Embryonic facial prominence (tissue), 1 donor: ENCODE measurements around the gene OTOF.

Source experiments
- DNase-seq: peaks from one replicate; pipeline ENCODE4 v3.0.0-alpha.2; 2016; ENCODE audit errors: extremely low spot score

The OTOF gene

DNA sequence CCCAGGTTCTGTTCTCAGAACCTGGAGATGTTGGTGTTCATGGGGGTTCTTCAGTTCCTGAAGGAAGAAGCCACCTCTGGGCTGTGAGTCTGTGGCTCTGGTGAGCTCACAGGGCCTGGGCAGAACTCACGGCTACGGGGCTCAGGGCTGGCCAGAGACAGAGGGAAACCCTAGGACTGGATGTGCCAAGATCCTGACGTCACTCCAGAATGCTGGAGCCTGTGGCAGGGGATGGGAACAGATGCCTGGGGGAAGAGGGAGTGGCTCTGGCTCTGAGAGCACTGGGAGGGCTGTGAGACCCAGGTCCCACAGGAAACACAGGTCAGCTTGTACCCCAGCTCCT is at the start of gene OTOF:
Gene OTOF, minus strand, starts transcription at position 214 of the 343 bp plus-strand sequence.
- DNase-seq, result no peak

DNA sequence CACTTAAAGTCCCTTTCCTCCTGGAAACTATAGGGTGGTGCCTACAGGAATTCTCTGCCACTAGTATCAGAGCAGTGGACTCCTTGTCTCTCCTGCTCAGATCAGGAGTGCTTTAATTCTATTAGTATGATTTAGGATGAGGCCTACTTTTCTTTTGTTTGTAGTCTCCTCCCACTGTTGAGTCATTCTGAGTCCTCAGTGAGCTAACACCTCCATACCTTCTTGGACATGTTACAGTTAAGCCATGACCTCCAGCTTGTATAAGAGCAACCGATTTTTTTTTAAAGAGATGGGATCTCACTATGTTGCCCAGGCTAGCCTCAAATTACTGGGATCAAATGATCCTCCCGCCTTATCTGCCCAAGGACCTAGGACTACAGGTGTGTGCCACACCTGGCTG is 48.7 kb upstream of the OTOF start:
- DNase-seq, result no peak

DNA sequence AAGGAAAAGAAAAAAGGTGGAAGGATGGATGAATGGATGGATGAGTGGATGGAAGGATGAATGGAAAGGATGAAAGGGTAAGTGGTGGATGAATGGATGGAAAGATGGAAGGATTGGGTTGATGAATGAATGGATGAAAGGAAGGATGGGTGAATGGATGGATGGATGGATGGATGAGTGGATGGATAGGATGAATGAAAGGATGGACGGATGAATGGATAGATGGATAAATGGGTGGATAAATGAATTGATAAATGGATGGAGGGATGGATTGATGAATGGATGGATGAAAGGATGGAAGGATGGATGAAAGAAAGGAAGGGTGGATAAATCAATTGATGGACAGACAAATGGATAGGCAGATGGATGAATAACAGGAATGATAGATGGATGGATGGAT is 48.2 kb upstream of the OTOF start:
- no peak for DNase-seq

DNA sequence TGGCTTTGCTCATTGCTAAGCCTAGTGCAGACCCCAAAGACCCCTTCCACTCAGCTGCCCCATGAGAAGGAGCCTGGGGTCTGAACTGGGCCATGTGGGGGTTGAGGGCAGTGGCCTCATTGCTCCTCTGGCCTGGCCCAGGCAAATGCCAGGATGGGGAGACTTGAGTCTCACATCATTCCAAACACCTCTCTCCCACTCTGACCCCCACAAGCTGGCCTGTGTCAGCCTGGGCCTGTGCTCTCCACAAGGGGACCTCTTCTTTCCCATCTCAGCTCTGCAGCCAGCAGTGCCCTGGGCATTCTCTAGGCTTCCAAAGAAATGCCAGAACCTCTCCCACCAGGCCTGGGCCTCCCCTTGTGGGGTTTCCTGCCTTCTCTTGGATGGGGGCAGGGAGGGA is 45.8 kb upstream of the OTOF start:
- no peak for DNase-seq

DNA sequence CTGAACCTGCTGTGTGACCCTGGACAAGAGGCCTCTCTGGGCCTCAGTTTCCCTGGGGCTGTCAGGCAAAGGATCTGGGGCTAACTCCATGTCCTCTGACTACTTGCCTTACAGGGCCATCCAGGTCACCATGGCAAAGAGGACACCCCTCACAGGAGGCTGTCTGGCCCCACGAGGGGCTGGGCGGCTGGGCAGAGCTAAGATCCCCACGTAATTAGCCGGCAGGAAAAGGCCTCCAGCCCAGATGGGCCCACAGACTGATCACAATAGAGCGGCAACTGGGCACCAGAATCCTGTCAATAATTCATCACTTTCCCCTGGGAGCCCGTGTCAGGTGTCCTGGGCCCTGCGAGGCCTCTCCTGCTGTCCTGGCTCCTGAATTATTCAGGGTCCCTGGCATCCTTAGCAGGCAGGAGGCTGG is 44.8 kb upstream of the OTOF start:
- DNase-seq, result no peak

DNA sequence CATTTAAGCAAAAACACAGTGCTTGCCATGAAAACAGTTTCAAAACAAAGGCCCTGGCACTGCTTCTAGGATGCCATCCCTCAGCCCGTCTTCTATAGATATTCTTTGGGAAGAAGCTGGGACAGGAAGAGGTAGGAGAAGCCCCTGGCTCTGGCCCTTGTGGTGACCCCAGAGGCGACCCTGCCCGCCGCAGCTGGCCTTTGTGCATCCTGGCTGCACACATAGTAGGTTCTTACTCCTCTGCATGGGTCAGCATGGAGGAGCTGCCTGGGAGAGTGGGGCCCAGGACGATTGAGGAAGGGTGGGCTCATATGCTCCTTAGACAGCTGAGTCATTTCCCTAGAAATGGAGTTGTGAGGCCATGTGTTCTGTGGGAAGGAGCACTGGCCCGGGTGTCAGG is 44.4 kb upstream of the OTOF start:
- no peak for DNase-seq

DNA sequence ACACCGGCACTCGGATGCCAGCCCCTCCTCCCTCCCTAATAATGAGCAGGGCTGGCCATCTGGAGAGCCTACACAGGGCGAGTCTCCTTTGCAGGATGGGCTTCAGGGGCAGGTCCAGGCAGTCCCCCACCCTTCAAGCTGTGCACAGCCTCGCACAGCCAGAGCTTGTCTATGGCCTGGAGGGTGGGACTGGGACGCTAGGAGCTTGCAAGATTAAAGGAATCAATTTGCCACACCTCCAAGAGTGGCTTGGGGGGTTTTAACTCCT is 43.9 kb upstream of the OTOF start:
- no peak for DNase-seq

DNA sequence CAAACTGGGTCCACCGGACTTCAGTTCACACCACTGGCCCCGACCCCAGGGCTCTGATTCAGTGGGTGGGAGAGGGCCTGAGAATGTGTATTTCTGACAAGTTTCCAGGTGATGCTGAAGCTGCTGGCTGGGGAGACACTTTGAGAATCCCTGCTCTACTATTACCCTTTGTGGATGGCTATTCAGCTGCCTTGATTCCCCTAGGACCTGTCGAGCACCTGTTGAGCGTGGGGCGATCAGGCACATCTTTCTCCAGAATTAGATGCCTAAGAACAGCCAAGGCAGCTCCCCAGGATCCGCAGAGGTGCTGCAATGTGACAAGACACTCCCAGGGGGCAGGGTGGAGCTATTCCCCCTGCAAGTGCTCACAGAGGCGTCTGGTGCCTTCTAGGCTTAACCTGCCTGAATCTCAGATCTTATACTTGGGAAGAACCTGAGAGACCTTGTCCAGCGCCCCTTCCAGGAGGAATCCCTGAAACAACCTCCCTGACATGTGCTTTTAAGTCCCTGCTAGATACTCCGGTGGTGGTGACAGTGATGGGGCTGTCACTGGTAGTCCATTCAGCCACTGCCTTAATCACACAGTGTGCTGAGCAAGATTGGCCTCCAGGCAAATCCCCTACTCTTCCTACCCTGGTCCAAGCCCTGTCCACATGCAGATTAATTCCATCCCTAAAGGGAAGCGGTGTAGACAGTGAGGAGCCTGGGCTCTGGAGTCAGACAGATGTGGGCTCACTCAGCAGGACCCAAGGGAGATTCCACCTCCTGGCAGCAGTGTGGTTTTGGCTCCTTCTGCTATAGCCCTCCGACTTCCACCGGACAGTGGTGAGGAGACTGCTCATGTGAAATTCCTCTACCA is 43.4 kb upstream of the OTOF start:
- no peak for DNase-seq

DNA sequence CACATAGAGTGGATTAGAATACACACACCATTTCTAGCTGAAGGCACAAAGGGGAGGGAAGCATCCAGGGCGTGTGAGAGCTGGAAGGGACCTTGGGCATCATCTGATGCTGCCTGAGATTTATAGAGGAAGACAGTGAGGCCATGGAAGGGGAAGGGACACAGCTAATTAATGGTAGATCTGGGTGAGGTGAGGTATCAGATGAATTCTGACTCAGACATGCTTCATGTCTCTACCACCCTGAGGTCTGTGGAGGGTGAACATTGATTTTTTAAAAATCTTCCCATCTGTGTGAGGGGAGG is 42.2 kb upstream of the OTOF start:
- DNase-seq, result no peak

DNA sequence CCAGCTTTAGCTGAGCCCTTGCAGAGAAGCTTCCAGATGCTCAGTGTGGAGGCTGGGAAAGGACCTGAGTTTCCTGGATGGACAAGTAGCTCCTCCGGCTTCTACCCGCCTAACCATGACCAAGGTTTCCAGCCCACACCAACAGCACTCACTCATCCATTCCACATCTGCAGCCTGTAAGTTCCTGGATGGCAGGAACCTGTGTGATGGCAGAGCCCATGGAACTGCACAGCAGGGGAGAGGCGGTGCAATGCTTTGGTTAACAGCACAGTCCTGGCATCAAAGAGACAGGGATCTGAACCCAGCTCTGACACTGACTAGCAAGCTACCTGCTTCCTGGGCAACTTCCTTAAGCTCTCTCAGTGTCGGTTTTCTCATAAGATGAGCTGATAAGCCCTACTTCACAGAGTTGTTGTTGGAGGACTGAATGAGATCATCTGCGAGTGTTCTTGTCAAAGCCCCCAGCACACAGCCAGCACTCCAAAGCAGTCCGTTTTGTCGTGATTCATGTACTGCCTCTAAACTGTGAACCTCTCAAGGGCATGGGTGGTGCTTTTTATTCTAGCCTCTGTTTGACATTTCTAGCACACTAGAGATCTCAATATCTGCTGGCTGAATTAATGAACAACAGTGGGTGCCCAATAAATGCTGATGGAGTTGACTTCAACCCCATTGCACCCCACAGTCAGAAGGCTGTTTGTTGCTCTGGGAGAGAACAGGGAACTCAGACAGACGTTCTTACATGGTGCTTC is 41.6 kb upstream of the OTOF start:
- DNase-seq, result no peak

DNA sequence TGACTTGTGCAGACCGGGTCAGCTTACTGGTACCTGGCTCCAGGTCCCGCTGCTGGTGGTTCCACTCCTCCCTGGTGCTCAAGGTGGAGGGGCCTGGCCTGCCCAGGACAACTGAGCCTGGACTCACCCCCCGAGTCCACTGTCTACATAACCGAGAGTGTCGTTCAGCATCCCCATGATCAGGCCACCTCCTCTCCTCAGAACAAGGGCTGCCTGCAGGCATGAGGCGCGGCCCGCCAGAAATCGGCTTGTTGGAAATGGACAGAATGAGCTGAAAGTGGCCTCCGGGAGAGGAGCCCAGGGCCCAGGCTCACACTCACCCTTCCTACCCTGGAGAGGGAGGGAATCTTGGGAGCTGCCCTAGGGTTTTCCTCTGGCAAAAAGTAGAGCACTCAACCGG is 38.9 kb upstream of the OTOF start:
- no peak for DNase-seq

DNA sequence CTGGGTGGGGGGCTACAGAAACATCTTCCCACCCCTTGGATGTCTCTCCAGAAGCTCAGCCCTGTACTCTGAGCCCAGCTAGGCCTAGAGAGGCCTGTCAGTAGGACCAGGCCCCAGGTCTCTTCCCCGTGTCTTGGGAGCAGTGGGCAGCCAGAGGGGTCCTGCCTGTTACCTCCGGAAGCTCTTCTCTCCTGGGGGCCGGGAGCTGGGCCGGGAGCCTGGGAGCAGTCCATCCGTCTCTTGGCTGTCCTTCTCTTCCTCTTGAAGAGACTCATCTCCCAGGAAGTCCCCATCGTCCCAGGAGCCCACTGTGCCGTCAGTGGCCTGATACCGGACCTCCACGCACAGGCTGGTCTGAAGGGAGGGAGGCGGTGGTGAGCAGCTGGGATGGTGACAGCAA is 38.3 kb upstream of the OTOF start:
- DNase-seq, result no peak

DNA sequence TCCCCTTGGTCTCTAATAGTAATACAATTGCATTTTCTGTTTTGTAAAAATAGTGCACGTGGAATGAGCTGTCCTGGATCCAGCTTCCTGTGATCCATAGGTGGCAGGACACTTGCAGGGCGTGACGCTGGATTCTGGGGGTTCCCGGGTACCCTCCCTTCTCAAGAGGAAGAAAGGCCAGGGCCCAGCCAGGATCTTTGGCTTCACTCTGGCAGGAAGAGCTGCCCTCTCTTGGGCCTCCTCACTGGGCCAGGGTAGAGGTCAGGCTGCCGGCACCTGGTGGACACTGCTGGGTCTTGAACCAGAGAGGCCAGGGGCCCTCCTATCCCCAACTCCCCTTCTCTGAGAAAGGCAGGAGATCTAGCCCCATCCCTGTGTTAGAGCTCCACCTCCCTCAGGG is 37.8 kb upstream of the OTOF start:
- DNase-seq, result no peak

DNA sequence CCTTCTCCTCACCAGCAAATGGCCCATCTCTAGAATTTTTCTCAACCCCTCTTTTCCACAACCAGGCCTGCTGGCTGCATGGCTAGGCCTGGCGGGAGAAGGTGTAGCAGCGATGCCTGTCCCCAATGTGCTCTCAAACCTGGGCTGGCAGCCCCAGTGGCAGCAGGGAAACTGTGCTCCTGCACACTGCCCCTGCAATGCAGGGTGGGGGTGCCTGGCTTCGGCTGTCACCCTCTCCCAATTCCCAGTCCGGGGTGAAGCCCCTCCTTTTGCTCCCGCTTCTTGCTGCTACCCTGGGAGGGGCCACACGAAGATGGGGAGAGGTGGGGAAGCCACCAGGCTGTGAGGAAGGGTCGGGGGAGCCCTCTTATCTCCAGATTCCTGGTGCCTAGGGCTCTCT is 36.1 kb upstream of the OTOF start:
- DNase-seq, result no peak

DNA sequence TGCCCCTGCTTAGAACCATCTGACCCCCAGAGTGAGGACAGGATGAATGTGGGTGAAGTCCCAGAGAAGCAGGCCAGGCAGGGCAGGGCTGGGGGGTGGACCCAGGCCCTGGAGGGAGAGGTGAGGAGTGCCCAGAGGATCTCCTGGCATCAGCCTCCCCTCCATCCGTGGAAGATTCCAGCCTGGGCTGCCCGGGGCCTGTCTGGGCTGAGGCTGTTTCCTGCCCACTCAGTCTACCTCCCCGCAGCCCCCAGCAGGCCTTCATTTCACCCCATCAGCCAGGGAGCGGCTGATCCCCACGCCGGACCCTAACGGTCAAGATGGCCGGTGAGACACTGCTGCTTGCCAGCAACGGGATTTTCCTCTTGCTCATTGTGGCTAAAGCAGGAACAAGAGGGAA is 35.3 kb upstream of the OTOF start:
- DNase-seq, result no peak

DNA sequence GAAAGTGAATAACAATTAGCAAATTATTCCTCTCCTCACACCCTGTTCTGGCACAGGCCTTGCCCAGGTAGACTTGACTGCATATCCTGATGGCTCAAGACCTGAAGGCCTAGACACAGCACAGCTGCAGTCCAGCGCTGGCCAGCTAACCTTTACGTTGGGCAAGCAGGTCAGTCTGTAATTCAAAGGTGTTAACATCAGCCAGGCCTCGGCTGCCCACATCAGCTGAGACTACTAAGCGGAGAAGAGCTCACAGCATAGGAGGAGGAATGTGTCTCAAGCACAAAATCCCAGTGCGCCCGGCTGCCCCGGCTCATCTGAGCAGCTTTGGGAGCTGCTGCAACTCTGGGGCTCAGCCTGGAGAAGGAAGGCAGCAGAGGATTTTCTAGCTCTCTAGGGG is 33.5 kb upstream of the OTOF start:
- DNase-seq, result no peak

DNA sequence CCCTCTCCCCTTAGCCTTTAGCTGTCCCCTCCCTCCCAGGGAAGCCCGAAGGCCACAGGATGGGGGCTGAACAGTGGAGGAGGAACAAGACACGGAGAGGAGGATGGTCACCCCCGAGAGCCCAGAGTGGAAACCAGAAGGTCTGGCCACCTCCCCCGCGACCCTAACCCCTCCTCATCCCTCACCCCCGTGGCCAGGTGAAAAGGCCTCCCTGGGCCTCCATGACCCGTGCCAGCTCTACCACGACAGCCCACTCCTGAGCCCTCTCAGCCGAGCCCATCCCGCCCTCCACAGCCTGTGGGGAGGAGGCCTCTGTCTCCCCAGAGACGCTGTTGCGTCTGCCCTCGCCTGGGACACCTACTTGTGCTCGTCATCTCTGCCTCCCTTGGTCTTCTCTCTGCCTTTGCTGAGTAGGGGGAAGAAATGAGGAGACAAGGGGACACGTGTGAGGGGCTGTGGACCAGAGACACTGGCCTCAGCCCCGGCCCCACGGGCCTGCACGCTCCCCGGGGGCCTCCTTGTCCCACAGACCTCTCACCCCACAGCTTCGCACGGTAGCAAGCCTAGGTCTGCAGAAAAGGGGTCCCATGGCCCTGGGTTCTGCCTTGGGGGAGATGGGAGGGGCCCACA is 32.5 kb upstream of the OTOF start:
- DNase-seq, result no peak

DNA sequence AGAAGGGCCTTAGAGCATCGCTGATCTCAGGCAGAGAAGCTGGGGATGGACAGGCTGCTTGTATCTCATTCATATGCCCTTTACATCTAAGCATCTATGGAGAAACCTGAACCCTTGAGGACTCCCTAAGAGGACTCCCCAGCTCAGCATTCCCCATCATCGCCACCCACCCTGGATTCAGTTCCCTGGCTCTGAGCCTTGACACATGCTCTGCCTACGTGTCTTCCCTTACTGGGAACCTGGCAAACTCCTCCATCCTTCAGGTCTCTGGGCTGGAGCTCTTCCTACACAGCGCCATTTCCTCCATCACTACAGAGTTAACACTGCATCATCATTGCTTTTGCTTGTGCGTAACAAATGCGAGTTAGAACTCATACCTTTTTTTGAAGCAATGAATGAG is 31.2 kb upstream of the OTOF start:
- no peak for DNase-seq

DNA sequence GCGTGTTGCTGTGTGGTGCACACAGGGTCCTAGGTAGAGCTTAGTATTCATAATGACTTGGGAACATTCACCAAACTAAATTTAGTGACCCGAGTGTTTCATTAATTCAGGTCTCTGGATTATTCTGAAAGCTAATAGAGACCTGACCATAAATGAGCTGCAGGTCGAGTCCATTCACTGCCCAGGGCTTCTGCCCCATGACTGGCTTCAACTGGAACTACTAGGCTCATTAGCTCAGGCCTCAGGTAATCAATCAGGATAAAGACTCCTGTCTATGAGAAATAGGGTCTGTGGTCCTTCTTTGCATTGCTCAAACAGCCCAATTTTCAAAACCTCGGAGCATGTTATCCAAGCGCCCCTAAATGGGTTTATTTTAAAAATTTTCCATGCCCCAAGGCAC is 30.0 kb upstream of the OTOF start:
- no peak for DNase-seq

DNA sequence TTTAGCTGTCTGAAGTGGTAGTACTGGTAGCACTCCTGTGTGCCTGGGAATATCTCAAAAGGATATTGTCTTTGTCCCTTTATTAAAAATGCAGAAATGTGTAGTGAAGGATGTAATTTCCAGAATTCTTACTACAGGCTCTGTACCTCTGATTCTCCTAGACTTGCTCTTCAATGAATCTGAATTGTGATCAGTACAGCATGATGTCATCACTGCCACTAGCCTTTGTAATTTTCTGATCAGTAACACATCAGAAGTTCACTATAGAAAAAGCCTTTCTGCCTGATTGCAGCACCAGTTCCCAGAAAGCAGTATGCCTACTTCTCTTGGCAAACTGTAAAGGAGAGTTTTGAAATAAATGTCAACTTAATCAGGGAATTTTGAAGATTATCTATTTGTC is 29.2 kb upstream of the OTOF start:
- no peak for DNase-seq

DNA sequence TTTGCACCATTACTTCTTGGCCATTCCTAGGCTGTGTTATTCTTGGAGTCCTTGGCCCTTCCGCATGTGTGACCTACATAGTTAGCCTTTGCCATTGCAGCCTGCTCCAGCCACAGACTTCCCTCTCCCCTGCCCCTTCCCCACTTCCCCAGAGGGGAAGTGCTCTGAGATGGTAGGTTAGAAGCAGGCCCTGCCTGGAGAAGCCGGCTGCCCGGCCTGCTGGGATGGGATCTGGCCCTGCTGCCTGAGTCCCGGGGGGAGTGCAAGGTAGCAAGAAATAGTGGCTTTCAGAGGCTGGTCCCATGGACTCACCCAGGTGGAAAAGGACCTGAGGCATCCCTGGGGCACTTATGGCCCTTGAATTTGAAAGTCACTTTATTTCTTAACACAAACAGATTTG is 28.4 kb upstream of the OTOF start:
- no peak for DNase-seq

DNA sequence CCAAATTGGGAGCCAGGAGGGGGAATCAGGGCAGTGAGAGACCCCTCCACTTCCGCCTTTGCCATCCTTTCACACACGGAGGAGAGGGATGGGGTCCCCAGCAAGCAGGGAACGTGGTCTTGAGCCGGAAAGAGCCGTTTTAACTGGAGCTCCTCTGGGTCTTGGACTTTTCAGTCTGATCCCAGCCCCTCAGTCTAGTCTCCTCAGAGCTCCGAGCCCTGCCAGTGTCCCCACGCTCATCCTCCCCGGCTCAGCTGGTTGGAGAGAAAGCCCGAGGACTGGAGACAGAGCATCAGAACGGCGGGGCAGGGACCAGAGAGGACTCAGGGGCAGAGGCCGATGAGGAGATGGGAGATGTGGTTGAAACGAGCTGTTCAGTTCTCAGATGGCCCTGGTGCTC is 26.1 kb upstream of the OTOF start:
- no peak for DNase-seq

DNA sequence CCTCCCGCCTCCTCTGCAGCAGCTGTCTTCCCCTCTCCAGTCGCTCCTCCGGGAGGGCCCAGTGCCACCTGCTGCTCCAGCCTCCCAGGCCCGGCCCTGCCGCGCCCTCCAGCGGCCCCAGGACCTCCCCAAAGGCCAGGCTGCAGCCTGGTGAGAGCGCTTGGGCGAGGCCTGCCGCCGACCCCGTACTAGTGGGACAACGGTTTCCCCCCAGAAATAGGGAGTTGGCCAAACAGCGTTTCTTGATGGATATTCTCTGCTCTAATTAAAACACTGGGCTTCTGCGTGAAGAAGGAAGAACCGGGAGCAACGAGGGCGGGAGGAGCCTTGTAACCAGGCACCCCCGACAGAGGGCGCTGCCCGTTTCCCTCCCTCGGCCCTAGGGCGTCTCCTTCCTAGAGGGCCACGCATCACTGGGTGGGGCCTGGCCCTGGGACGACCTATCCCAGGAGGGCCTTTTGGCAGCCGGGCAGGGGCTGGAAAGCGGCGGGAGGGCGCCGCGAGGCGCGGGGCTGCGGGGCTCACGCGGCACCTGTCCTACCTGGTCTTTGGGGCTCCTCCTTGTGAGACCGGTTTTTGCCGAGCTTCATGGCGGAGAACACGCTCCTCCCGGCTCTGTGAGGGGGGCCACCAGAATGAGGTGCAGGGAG is 25.4 kb upstream of the OTOF start:
- DNase-seq, result no peak
